Fibroblast of lung (primary cell): Measurements from ENCODE around the gene POFUT2. TPM values are rescaled to one million over a fixed set of nuclear protein-coding genes. Genes with fewer than 3 reads are reported as not detected.

ENCODE experiments used
- DNase-seq, 2 donors: peaks; one replicate each; pipeline versions ENCODE4 v3.0.0 to v3.0.0-alpha.2; 2010; ENCODE audit warnings: low read depth in 2 of 2
- H2AFZ ChIP-seq: 2 replicates; pipeline ENCODE4 v1.5.1; 2012; ENCODE audit warnings: low read length, control low read depth, inconsistent platforms
- H3K27ac ChIP-seq: 2 replicates; pipeline ENCODE4 v1.5.1; 2011; ENCODE audit warnings: low read length, control low read depth; ENCODE audit not compliant: insufficient read depth
- H3K27me3 ChIP-seq: 2 replicates; pipeline ENCODE4 v1.5.1; 2011; ENCODE audit warnings: mild to moderate bottlenecking, low read length; ENCODE audit not compliant: control insufficient read depth, insufficient read depth
- H3K36me3 ChIP-seq: 2 replicates; pipeline ENCODE4 v1.5.1; 2011; ENCODE audit warnings: low read length; ENCODE audit not compliant: control insufficient read depth, insufficient read depth
- H3K4me1 ChIP-seq: 2 replicates; pipeline ENCODE4 v1.5.1; 2011; ENCODE audit warnings: low read length; ENCODE audit not compliant: control insufficient read depth, insufficient read depth; ENCODE audit errors: extremely low read depth
- H3K4me2 ChIP-seq: 2 replicates; pipeline ENCODE4 v1.5.1; 2011; ENCODE audit warnings: low read length, control low read depth; ENCODE audit not compliant: insufficient read depth; ENCODE audit errors: extremely low read depth
- H3K4me3 ChIP-seq, 4 experiments: fragments of 200-600 bp in 1 of 4; sonication (generic) in 1 of 4; replicated peaks in 1 of 4; 2 replicates each; pipeline ENCODE4 v1.5.1; 2011 to 2016; ENCODE audit warnings: low read length in 4 of 4, low read depth in 3 of 4, mild to moderate bottlenecking in 3 of 4, control low read depth in 2 of 4, inconsistent platforms in 1 of 4, mixed read lengths in 1 of 4; ENCODE audit not compliant: insufficient read depth in 1 of 4; ENCODE audit errors: control extremely low read depth in 1 of 4
- H3K79me2 ChIP-seq: 2 replicates; pipeline ENCODE4 v1.5.1; 2012; ENCODE audit warnings: mild to moderate bottlenecking, low read length, inconsistent platforms; ENCODE audit not compliant: control insufficient read depth, insufficient read depth
- H3K9ac ChIP-seq: 2 replicates; pipeline ENCODE4 v1.5.1; 2011; ENCODE audit warnings: mild to moderate bottlenecking, low read length, control low read depth; ENCODE audit not compliant: insufficient read depth
- H3K9me3 ChIP-seq: 2 replicates; pipeline ENCODE4 v1.5.1; 2012; ENCODE audit warnings: low read depth, low read length; ENCODE audit not compliant: control insufficient read depth, insufficient read depth
- H4K20me1 ChIP-seq: 2 replicates; pipeline ENCODE4 v1.5.1; 2011; ENCODE audit warnings: low read length; ENCODE audit not compliant: control insufficient read depth, insufficient read depth; ENCODE audit errors: extremely low read depth
- EZH2 ChIP-seq: IDR thresholded peaks from 2 replicates; pipeline ENCODE4 v1.5.1; 2012; ENCODE audit warnings: low read length, control low read depth, mild to moderate bottlenecking; ENCODE audit errors: missing control alignments
- polyA plus RNA-seq, 2 donors: library from polyadenylated mRNA; depleted of rRNA in 1 of 2; stranded (reverse) in 1 of 2; unstranded in 1 of 2; fragments of >200 nt; gene quantifications; 2 replicates each; pipeline ENCODE4 v1.2.1, GENCODE V29; 2011 to 2012; ENCODE audit warnings: missing spikeins in 1 of 2
- total RNA-seq: library from RNA; depleted of rRNA; stranded (reverse); fragments of >200 nt; gene quantifications from 2 replicates; pipeline ENCODE4 v1.2.1, GENCODE V29; 2014
- TF ChIP-seq, protein P1 (sequence below), 2 donors: IDR thresholded peaks in 1 of 2; conservative IDR thresholded peaks in 1 of 2; 1 replicate in 1 of 2; 2 replicates in 1 of 2; pipeline ENCODE4 v1.5.1; 2011 to 2012; ENCODE audit warnings: low read length in 2 of 2, control low read depth in 1 of 2, inconsistent platforms in 1 of 2, low read depth in 1 of 2, mild to moderate bottlenecking in 1 of 2

The POFUT2 gene
- total and polyA plus RNA-seq, 2 donors (not counting 1 experiment from before 2014, with no cell fraction given) = 56.0 to 60.3 TPM

GRCh38 chr21:45297329-45297728 is 9.6 kb upstream of the POFUT2 start:
- peaks cover 35% of the 10 kb centered on the region for H3K4me1 ChIP-seq

DNA sequence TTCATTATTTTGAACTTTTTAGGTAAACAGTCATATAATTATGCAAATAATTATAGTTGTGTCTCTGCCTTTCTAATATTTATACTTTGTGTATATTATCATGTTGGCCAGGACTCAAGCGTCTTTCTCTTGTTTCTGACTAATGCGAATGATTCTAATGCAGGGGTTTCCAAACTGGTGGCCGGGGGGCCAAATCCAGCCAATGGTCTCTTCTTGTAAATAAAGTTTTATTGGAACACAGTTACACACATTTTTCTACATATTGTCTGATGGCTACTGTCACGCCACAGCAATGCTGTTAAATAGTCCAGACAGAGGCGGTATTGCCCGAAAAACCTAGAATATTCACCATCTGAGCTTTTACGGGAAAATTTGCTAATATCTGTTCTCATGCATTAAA is 8.9 kb upstream of the POFUT2 start:
- Histone ChIP-seq H3K79me2 (no peaks in the 10 kb centered on the region), H3K4me2 (no peak overlapping the region), H3K36me3 (no peaks in the 10 kb centered on the region), H3K4me3 (no peak overlapping the region), H3K27ac (peak overlapping the region; percentile 100), H4K20me1 (no peaks in the 10 kb centered on the region), H2AFZ (no peak overlapping the region), H3K9me3 (no peaks in the 10 kb centered on the region), H3K4me1 (peaks cover 37% of the 10 kb centered on the region), H3K27me3 (no peaks in the 10 kb centered on the region), H3K9ac (no peak overlapping the region)
- no peak for DNase-seq
- TF ChIP-seq EZH2 = no peak
- TF ChIP-seq, protein P1, sequence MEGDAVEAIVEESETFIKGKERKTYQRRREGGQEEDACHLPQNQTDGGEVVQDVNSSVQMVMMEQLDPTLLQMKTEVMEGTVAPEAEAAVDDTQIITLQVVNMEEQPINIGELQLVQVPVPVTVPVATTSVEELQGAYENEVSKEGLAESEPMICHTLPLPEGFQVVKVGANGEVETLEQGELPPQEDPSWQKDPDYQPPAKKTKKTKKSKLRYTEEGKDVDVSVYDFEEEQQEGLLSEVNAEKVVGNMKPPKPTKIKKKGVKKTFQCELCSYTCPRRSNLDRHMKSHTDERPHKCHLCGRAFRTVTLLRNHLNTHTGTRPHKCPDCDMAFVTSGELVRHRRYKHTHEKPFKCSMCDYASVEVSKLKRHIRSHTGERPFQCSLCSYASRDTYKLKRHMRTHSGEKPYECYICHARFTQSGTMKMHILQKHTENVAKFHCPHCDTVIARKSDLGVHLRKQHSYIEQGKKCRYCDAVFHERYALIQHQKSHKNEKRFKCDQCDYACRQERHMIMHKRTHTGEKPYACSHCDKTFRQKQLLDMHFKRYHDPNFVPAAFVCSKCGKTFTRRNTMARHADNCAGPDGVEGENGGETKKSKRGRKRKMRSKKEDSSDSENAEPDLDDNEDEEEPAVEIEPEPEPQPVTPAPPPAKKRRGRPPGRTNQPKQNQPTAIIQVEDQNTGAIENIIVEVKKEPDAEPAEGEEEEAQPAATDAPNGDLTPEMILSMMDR (conservative IDR thresholded peaks at IDR 0.05 in 1 of 2, IDR thresholded peaks at IDR 0.05 in 1 of 2; ENCODE audit: low read depth in 1 of 2, low read length in 2 of 2) = no peak

More at GRCh38 chr21:45297329-45297728, 9.6 kb upstream of the POFUT2 start:
- Histone ChIP-seq H4K20me1 (no peaks in the 10 kb centered on the region), H3K4me2 (no peak overlapping the region), H3K27me3 (no peaks in the 10 kb centered on the region), H3K27ac (no peak overlapping the region), H2AFZ (no peak overlapping the region), H3K9ac (no peak overlapping the region), H3K4me3 (no peak overlapping the region), H3K79me2 (no peaks in the 10 kb centered on the region), H3K9me3 (no peaks in the 10 kb centered on the region), H3K36me3 (no peaks in the 10 kb centered on the region)
- DNase-seq = no peak
- TF ChIP-seq, protein P1 (conservative IDR thresholded peaks at IDR 0.05 in 1 of 2, IDR thresholded peaks at IDR 0.05 in 1 of 2; ENCODE audit: low read depth in 1 of 2, low read length in 2 of 2) = no peak
- no peak for TF ChIP-seq EZH2

GRCh38 chr21:45295576-45296365 is 8.1 kb upstream of the POFUT2 start:
- Histone ChIP-seq H3K4me1 (peaks cover 42% of the 10 kb centered on the region), H3K9ac (peak overlapping the region; percentile 47), H3K27ac (peak overlapping the region; percentile 100), H3K79me2 (no peaks in the 10 kb centered on the region), H3K27me3 (no peaks in the 10 kb centered on the region), H3K4me2 (no peak overlapping the region), H3K4me3 (no peak overlapping the region), H3K9me3 (no peaks in the 10 kb centered on the region), H3K36me3 (peaks cover 2% of the 10 kb centered on the region), H4K20me1 (no peaks in the 10 kb centered on the region), H2AFZ (no peak overlapping the region)
- TF ChIP-seq, protein P1 (conservative IDR thresholded peaks at IDR 0.05 in 1 of 2, IDR thresholded peaks at IDR 0.05 in 1 of 2; ENCODE audit: low read depth in 1 of 2, low read length in 2 of 2) = no peak
- no peak for TF ChIP-seq EZH2
- peak; percentile 72 to 84 for DNase-seq
